ENCODE results near the gene MBD6. TPM values are rescaled to one million over a fixed set of nuclear protein-coding genes. Genes with fewer than 3 reads are reported as not detected.
A peak's percentile ranks its signal among the peaks of the same experiment; 100 is the strongest.
"Not testable (repeated sequence)": the region's sequence is repeated elsewhere in the genome, so short reads cannot be mapped to it uniquely, and the experiment has no call there.

MBD6 gene
- polyA plus RNA-seq, 2 of the 4 experiments (the other 2 are of a cell fraction): 4.6 to 24.2 TPM

DNA sequence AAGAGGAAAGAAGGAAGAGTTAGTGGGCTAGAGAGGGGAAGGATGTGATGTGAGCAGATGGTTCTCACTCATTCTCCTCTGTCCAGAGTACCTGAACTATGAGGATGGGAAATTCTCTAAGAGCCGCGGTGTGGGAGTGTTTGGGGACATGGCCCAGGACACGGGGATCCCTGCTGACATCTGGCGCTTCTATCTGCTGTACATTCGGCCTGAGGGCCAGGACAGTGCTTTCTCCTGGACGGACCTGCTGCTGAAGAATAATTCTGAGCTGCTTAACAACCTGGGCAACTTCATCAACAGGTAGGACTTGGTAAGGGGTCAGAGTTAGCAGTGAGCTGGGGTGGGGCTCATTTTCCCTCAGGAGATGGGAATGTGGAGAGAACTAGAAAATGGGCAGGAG, 10.0 kb upstream of the MBD6 start:
- no peak overlapping the region for H3K4me3 ChIP-seq
- ChIA-PET POLR2A (interaction anchor here (0.8 kb wide), 1 partner anchor 8 kb away, joined by 3 read pairs; the partner anchor contains the start of gene DDIT3), CTCF (interaction anchor here (1.3 to 2.1 kb wide), 2 partner anchors 10 to 53 kb away, joined by 3 to 11 read pairs; no protein-coding TSS in a partner anchor)
- H3K4me1 ChIP-seq: peaks cover 13% of the 10 kb centered on the region
- no peak overlapping the region for H3K27ac ChIP-seq
- DNase-seq (ENCODE audit: low read depth in 1 of 2, low spot score in 1 of 2) (no peak), FAIRE-seq (no peak), ATAC-seq (peak in 1 of 2 experiments; percentile 5; a peak in 1 of 6 replicates)
- no peak overlapping the region for H3K4me2 ChIP-seq
- WGBS (ENCODE audit: missing lambda C conversion rate): 92% methylated on average over 6 of the region's 6 CpGs
- TF ChIP-seq KDM5A (IDR thresholded peaks at IDR 0.05) (no peak), POLR2AphosphoS2 (conservative IDR thresholded peaks at IDR 0.05; ENCODE audit: low read length) (0 out of 2 replicates have a peak, but pooled peaks have one; percentile 40)
- H3K9me3 ChIP-seq: no peaks in the 10 kb centered on the region

DNA sequence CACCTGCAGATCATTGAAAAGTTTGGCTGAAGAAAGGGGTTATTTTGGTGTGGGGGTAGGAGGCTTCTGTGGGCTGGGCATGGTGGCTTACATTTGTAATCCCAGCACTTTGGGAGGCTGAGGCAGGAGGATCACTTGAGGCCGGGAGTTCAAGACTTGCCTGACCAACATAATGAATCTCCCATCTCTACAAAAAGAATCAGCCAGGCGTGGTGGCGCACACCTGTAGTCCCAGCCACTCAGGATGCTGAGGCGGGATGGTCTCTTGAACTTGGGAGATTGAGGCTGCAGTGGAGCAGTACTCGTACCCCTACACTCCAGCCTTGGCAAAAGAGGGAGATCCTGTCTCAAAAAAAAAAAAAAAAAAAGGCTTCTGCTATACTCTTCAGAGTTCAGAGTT, 9.4 kb upstream of the MBD6 start:
- ChIA-PET POLR2A (no interaction called here), CTCF (interaction anchor here (1.3 to 1.7 kb wide), 2 partner anchors 51 to 54 kb away, joined by 3 to 6 read pairs; no protein-coding TSS in a partner anchor)
- ATAC-seq (no peak), FAIRE-seq (no peak), DNase-seq (ENCODE audit: low read depth in 1 of 2, low spot score in 1 of 2) (no peak)
- no peak overlapping the region for H3K4me3 ChIP-seq
- H3K4me1 ChIP-seq: peaks cover 19% of the 10 kb centered on the region
- no peak for TF ChIP-seq TFCP2L1 (CRISPR knock-in tag; IDR thresholded peaks at IDR 0.05)
- no peak for TF ChIP-seq HOXB13 (CRISPR knock-in tag; IDR thresholded peaks at IDR 0.05; ENCODE audit: low read depth)
- TF ChIP-seq REST (IDR thresholded peaks at IDR 0.05): no peak
- TF ChIP-seq, protein P1, sequence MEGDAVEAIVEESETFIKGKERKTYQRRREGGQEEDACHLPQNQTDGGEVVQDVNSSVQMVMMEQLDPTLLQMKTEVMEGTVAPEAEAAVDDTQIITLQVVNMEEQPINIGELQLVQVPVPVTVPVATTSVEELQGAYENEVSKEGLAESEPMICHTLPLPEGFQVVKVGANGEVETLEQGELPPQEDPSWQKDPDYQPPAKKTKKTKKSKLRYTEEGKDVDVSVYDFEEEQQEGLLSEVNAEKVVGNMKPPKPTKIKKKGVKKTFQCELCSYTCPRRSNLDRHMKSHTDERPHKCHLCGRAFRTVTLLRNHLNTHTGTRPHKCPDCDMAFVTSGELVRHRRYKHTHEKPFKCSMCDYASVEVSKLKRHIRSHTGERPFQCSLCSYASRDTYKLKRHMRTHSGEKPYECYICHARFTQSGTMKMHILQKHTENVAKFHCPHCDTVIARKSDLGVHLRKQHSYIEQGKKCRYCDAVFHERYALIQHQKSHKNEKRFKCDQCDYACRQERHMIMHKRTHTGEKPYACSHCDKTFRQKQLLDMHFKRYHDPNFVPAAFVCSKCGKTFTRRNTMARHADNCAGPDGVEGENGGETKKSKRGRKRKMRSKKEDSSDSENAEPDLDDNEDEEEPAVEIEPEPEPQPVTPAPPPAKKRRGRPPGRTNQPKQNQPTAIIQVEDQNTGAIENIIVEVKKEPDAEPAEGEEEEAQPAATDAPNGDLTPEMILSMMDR (IDR thresholded peaks at IDR 0.05): no peak
- no peak for TF ChIP-seq USF2 (IDR thresholded peaks at IDR 0.05)
- no peak for TF ChIP-seq MAZ (IDR thresholded peaks at IDR 0.05; ENCODE audit: borderline replicate concordance, low read depth, low read length)
- H3K27ac ChIP-seq: no peak overlapping the region
- no peaks in the 10 kb centered on the region for H3K9me3 ChIP-seq
- H3K4me2 ChIP-seq: no peak overlapping the region
- WGBS (ENCODE audit: missing lambda C conversion rate): 97% methylated on average over 5 of the region's 5 CpGs

DNA sequence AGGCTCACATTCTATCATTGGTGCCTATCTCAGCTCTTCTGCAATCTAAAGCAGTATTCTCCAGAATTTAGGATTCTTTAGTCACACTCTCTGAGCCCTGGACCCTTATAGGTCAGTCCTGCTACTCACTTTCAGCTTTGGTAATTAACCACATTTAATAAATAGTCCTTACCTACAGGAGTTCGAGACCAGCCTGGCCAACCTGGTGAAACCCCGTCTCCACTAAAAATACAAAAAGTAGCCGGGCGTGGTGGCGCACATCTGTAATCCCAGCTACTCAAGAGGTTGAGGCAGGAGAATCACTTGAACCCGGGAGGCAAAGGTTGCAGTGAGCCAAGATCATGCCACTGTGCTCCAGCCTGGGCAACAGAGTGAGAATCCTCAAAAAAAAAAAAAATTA, 8.9 kb upstream of the MBD6 start:
- H3K4me3 ChIP-seq; H3K27ac ChIP-seq; FAIRE-seq; ATAC-seq; DNase-seq (ENCODE audit: low read depth in 1 of 2, low spot score in 1 of 2); POLR2A ChIA-PET; H3K9me3 ChIP-seq; H3K4me2 ChIP-seq: not testable (repeated sequence)
- WGBS (ENCODE audit: missing lambda C conversion rate): 98% methylated on average over 6 of the region's 6 CpGs
- CTCF ChIA-PET: interaction anchor here (0.7 to 1.7 kb wide), 4 partner anchors 16 to 55 kb away, joined by 3 to 6 read pairs (median 4); no protein-coding TSS in a partner anchor
- H3K4me1 ChIP-seq: peaks cover 23% of the 10 kb centered on the region

GRCh38 chr12:57514246-57514645, 8.4 kb upstream of the MBD6 start:
- ATAC-seq; DNase-seq (ENCODE audit: low read depth in 1 of 2, low spot score in 1 of 2); H3K9me3 ChIP-seq; H3K4me2 ChIP-seq; H3K4me3 ChIP-seq; H3K27ac ChIP-seq; FAIRE-seq; POLR2A ChIA-PET: not testable (repeated sequence)
- peaks cover 27% of the 10 kb centered on the region for H3K4me1 ChIP-seq
- CTCF ChIA-PET: interaction anchor here (0.7 to 3.0 kb wide), 6 partner anchors 9 to 55 kb away, joined by 3 to 15 read pairs (median 6); no protein-coding TSS in a partner anchor
- 89% methylated on average over 9 of the region's 9 CpGs for WGBS (ENCODE audit: missing lambda C conversion rate)

Data from A549 (cell line).